GM13976 (cell line): ENCODE data around the gene ANKRD37.
A peak's percentile ranks its signal among the peaks of the same experiment; 100 is the strongest.

ENCODE experiments used
- DNase-seq: peaks from one replicate; pipeline ENCODE4 v3.0.0; 2012; ENCODE audit warnings: low spot score
- in situ Hi-C: fragments of 300-500 bp; cut with MboI; formaldehyde crosslinking; loops from one replicate; pipeline ENCODE4 v1.12.0; 2022; ENCODE audit warnings: low sequenced_read_pairs, mixed read lengths, inconsistent platforms; ENCODE audit not compliant: unreplicated experiment
- TF ChIP-seq, protein P1 (sequence below): IDR thresholded peaks from 2 replicates; pipeline ENCODE4 v1.5.1; 2012; ENCODE audit warnings: borderline replicate concordance, mild to moderate bottlenecking; ENCODE audit not compliant: insufficient read depth; ENCODE audit errors: extremely low read depth, missing control alignments, control extremely low read depth

ANKRD37 gene

DNA sequence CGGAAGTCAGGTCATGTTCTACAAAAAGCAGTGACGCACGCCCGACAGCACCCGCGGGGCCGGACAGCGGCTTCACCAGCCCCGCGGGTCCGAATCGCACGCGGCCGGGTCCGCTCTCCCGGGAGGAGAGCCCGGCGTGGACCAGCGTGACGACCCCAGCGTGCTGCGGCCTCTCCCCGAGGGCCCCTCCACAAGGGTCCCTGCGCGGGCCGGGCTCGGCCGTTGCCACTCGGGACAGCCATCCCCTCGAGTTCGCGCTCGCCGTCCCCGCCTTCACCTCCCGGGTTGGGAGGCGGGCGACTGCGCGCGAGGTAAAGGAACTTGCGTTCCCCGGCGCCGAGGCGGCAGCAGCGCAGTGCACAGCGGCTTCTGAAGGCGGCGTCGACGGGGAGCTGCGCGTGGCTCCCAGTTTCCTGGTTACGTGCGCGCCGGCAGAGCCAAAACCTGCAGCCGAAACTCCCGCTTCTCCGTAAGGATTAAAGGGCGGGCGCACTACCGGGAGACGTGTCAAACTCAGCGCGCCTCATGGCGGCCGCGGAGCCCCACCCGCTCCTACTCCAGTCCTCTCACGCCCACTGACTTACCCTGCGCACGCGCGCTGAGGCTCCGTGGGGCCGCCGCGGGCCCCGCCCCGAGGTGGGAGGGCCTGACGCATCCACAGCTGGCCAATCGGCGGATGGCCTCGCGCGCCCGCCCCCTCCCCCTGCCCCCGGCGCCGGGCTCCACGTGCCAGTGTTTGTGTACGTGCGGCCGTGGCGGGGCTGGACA, 501 bp upstream of the ANKRD37 start:
- in situ Hi-C loops = no loop called here
- DNase-seq = peak; percentile 99
- TF ChIP-seq, protein P1, sequence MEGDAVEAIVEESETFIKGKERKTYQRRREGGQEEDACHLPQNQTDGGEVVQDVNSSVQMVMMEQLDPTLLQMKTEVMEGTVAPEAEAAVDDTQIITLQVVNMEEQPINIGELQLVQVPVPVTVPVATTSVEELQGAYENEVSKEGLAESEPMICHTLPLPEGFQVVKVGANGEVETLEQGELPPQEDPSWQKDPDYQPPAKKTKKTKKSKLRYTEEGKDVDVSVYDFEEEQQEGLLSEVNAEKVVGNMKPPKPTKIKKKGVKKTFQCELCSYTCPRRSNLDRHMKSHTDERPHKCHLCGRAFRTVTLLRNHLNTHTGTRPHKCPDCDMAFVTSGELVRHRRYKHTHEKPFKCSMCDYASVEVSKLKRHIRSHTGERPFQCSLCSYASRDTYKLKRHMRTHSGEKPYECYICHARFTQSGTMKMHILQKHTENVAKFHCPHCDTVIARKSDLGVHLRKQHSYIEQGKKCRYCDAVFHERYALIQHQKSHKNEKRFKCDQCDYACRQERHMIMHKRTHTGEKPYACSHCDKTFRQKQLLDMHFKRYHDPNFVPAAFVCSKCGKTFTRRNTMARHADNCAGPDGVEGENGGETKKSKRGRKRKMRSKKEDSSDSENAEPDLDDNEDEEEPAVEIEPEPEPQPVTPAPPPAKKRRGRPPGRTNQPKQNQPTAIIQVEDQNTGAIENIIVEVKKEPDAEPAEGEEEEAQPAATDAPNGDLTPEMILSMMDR = no peak

DNA sequence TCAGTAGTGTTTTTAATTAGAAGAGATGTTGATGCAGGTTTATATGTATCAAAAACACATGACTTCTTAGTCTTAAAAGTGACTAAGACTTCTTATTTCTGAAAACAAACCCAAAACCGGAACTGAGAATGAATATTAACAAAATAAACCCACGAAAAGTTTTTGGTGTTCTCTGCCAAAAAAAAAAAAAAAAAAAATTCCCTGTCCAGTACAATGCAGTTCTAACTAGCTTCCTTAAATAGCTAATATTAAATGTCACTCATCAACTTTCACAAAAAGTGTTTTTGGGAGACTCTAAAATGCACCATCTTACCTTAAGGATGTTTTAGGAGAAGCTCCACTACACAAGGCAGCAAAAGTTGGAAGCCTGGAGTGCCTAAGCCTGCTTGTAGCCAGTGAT, 2.0 kb downstream of the ANKRD37 start:
- in situ Hi-C loops = no loop called here
- DNase-seq = no peak

DNA sequence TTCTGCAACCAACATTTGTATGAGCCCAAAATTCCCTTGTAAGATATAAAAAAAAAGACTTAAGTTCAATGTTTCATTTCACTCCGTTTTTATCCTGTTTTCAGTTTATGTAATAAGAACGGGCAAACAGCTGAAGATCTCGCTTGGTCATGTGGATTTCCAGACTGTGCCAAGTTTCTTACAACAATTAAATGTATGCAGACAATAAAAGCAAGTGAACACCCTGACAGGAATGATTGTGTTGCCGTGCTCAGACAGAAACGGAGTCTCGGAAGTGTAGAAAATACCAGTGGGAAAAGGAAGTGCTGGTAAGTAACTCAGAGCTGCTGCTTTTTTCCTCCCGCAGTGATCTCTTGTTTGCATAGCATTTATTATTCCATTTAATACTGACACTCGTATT, 2.8 kb downstream of the ANKRD37 start:
- TF ChIP-seq, protein P1 = no peak
- in situ Hi-C loops = no loop called here

More for the DNA sequence above, 2.0 kb downstream of the ANKRD37 start:
- TF ChIP-seq, protein P1 = no peak

GRCh38 chr4:185404031-185404430, 7.4 kb downstream of the ANKRD37 start:
- TF ChIP-seq, protein P1 = no peak
- no peak for DNase-seq
- in situ Hi-C loops = no loop called here

More for the DNA sequence above, 2.8 kb downstream of the ANKRD37 start:
- DNase-seq = no peak

- in situ Hi-C loops = no loop called here
- TF ChIP-seq, protein P1 = no peak
- DNase-seq = peak; percentile 42
Measured at GRCh38 chr4:185405296-185405999, 8.8 kb downstream of the ANKRD37 start.

DNA sequence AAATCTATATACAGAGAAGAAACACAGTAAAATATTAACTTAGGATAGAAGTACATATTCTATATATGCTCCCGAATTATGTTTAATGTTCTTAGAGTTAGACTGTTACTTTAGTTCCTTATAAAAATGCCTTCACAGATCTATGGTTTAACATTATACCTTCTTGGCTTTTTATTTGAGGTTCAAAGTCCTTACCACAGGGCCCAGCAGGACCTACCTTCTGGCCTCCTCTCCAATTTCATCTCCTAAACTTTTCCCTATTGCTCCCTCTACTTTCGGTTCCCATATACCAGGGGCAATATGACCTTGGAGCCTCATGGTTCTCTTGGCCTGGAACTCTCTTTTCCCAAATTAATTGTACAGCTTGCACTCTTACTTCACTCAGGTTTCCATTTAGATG, 11.8 kb downstream of the ANKRD37 start:
- in situ Hi-C loops = no loop called here
- TF ChIP-seq, protein P1 = no peak
- no peak for DNase-seq
